Lung (tissue), 16 donors: ENCODE results near the gene EBI3. TPM values are rescaled to one million over a fixed set of nuclear protein-coding genes. Genes with fewer than 3 reads are reported as not detected.

Experiments
- ATAC-seq: fragments of 200-7000 bp; cut with Tn5 transposase; one replicate; pipeline ENCODE4 v1.9.1; 2020; ENCODE audit warnings: moderate number of reproducible peaks; ENCODE audit not compliant: insufficient read depth, low FRiP score
- DNase-seq, 3 donors: peaks; one replicate each; pipeline ENCODE4 v3.0.0-alpha.2; 2013 to 2017
- H3K27ac ChIP-seq, 2 donors: one replicate each; pipeline ENCODE4 v1.5.1; 2013; ENCODE audit warnings: mild to moderate bottlenecking in 2 of 2, moderate library complexity in 2 of 2, control low read depth in 1 of 2, inconsistent platforms in 1 of 2, low read depth in 1 of 2, low read length in 1 of 2
- H3K27me3 ChIP-seq, 3 donors: one replicate each; pipeline ENCODE4 v1.5.1; 2013; ENCODE audit warnings: low read length in 2 of 3; ENCODE audit not compliant: control insufficient read depth in 3 of 3, insufficient read depth in 3 of 3
- H3K36me3 ChIP-seq, 4 donors: one replicate each; pipeline ENCODE4 v1.5.1; 2013; ENCODE audit warnings: low read length in 4 of 4, mild to moderate bottlenecking in 1 of 4, moderate library complexity in 1 of 4; ENCODE audit not compliant: control insufficient read depth in 4 of 4, insufficient read depth in 4 of 4
- H3K4me1 ChIP-seq, 5 donors: one replicate each; pipeline ENCODE4 v1.5.1; 2013; ENCODE audit warnings: low read length in 5 of 5, mild to moderate bottlenecking in 2 of 5, moderate library complexity in 1 of 5; ENCODE audit not compliant: control insufficient read depth in 5 of 5, insufficient read depth in 5 of 5
- H3K4me3 ChIP-seq: one replicate; pipeline ENCODE4 v1.5.1; 2013; ENCODE audit warnings: mild to moderate bottlenecking, control low read depth, moderate library complexity
- H3K9ac ChIP-seq, 2 donors: one replicate each; pipeline ENCODE4 v1.5.1; 2013; ENCODE audit warnings: low read length in 2 of 2, control low read depth in 1 of 2; ENCODE audit not compliant: insufficient read depth in 1 of 2
- H3K9me3 ChIP-seq, 4 donors: one replicate each; pipeline ENCODE4 v1.5.1; 2013; ENCODE audit warnings: low read length in 3 of 4, mild to moderate bottlenecking in 1 of 4, moderate library complexity in 1 of 4; ENCODE audit not compliant: control insufficient read depth in 4 of 4, insufficient read depth in 3 of 4
- WGBS, 2 donors: extraction: QIAGEN DNeasy Blood & Tissue Kit; methylation state at CpG; one replicate each; pipeline ENCODE4 v1.1.7; 2013; 5-methylcytosine and 5-hydroxymethylcytosine counted together
- long read RNA-seq, 5 donors: transcript quantifications; one replicate each; lab custom pipeline, GENCODE V29; 2026
- polyA plus RNA-seq, 2 donors: library from polyadenylated mRNA; stranded (reverse); fragments of 200-250 nt; gene quantifications; one replicate each; pipeline ENCODE4 v1.2.1, GENCODE V29; 2013
- total RNA-seq, 2 donors: library from RNA; depleted of rRNA in 1 of 2; stranded (reverse); fragments of >200 nt in 1 of 2; gene quantifications; one replicate each; pipeline ENCODE4 v1.2.1, GENCODE V29; 2014 to 2021
- TF ChIP-seq, protein P1 (sequence below): IDR thresholded peaks from 2 replicates; pipeline ENCODE4 v1.5.1; 2012; ENCODE audit warnings: mild to moderate bottlenecking; ENCODE audit errors: control extremely low read depth, extremely low read depth
- donor health status: control.
- donor health status: control.
- donor health status: Bipolar disorder and iron deficiency.
- donor health status: healthy.
- donor health status: DM: yes; HTN: yes; CAD: no.

Gene EBI3
- total RNA-seq, result 1 to 10 TPM; 4.1 to 5.9 TPM
- polyA plus RNA-seq, result 10 to 100 TPM in 1 of 2 donors, 1 to 10 TPM in 1; 6.9 to 92.7 TPM
- long read RNA-seq, donor 1, result 0 reads
- long read RNA-seq, donor 2, result 0 reads
- long read RNA-seq, donor 3, result 0 reads
- long read RNA-seq, donor 4, result 0 reads
- long read RNA-seq, donor 5, result 0 reads

DNA sequence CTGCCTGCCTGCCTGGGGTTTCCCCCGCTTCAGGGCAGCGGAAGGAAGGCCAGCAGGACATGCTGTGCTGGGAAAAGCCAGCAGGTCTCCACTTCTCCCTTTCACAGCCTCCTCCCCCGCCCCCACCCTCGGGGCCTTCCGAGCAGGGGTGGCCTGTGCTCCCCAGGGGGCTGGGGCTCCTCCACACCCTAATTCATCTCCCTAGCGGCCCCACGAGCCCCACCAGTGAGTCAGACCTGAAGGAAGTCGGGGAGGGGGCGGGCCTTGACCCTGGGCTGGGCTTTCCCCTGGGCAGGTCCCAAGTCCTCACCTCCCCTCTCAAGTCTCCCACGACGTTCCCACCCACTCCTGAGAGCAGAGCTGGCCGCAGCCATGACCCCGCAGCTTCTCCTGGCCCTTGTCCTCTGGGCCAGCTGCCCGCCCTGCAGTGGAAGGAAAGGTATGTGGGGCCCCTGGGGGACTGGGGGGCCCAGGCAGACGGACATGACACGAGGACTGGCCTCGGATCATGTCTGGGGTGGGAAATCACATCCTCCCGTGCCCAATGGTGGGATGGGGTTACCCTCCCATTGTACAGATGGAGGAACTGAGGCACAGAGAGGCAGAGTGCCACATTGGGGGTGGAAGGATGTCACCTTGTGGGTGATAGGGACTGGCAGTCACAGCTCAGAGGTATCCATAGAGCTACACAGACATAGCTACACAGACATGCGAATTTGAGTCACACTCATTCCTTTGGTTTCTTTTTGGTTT, at the start of gene EBI3:
Gene EBI3, plus strand, starts transcription at position 345 of the 753 bp plus-strand sequence. Its CDS starts 28 bp downstream, at position 373.
- TF ChIP-seq, protein P1, sequence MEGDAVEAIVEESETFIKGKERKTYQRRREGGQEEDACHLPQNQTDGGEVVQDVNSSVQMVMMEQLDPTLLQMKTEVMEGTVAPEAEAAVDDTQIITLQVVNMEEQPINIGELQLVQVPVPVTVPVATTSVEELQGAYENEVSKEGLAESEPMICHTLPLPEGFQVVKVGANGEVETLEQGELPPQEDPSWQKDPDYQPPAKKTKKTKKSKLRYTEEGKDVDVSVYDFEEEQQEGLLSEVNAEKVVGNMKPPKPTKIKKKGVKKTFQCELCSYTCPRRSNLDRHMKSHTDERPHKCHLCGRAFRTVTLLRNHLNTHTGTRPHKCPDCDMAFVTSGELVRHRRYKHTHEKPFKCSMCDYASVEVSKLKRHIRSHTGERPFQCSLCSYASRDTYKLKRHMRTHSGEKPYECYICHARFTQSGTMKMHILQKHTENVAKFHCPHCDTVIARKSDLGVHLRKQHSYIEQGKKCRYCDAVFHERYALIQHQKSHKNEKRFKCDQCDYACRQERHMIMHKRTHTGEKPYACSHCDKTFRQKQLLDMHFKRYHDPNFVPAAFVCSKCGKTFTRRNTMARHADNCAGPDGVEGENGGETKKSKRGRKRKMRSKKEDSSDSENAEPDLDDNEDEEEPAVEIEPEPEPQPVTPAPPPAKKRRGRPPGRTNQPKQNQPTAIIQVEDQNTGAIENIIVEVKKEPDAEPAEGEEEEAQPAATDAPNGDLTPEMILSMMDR, result no peak
- peaks cover 0 to 2% (median 0%) of the 10 kb centered on the region in 4 donors for H3K9me3 ChIP-seq
- ATAC-seq (no peak), DNase-seq (peak in 1 of 3 donors; percentile 7)
- H3K36me3 ChIP-seq, result no peaks in the 10 kb centered on the region
- peaks cover 0 to 5% (median 0%) of the 10 kb centered on the region in 5 donors for H3K4me1 ChIP-seq
- no peak within 1 kb of the TSS for H3K9ac ChIP-seq
- no peak within 1 kb of the TSS for H3K4me3 ChIP-seq
- 13 to 20% methylated on average over 18 to 19 of the region's 19 CpGs for WGBS, 2 donors
- peaks cover 0 to 18% (median 17%) of the 10 kb centered on the region in 3 donors for H3K27me3 ChIP-seq
- H3K27ac ChIP-seq, result no peak within 1 kb of the TSS

DNA sequence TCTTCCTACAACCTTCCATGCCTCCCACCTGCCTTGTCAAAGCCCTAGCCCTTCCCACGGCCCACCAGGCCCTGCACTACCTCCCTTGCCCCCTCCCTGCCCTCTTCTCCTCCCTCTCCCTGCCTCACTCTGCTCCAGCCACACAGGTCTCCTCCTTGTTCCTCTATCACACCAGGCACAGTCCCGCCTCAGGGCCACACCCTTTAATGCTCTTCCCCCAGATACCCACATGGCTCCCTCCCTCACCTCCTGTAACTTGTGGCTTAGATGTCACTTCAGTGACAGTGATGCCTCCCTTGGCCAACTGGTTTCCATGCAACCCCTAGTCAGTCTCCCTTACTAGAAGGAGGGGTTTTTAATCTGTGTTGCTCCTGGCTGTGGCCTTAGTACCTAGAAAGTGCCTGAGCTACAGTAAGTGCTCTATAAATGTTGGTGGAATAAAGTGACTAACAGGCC, 48.2 kb upstream of the EBI3 start:
- Histone ChIP-seq H3K4me1 (peaks cover 0 to 13% (median 3%) of the 10 kb centered on the region in 5 donors), H3K4me3 (no peak overlapping the region), H3K9ac (no peak overlapping the region), H3K27me3 (peaks cover 0 to 8% (median 0%) of the 10 kb centered on the region in 3 donors), H3K27ac (no peak overlapping the region), H3K36me3 (peaks cover 3 to 21% (median 5%) of the 10 kb centered on the region in 4 donors), H3K9me3 (no peaks in the 10 kb centered on the region)
- ATAC-seq (no peak), DNase-seq (no peak)
- TF ChIP-seq, protein P1, result no peak
- WGBS, 2 donors, result 55 to 71% methylated on average over 2 of the region's 2 CpGs

DNA sequence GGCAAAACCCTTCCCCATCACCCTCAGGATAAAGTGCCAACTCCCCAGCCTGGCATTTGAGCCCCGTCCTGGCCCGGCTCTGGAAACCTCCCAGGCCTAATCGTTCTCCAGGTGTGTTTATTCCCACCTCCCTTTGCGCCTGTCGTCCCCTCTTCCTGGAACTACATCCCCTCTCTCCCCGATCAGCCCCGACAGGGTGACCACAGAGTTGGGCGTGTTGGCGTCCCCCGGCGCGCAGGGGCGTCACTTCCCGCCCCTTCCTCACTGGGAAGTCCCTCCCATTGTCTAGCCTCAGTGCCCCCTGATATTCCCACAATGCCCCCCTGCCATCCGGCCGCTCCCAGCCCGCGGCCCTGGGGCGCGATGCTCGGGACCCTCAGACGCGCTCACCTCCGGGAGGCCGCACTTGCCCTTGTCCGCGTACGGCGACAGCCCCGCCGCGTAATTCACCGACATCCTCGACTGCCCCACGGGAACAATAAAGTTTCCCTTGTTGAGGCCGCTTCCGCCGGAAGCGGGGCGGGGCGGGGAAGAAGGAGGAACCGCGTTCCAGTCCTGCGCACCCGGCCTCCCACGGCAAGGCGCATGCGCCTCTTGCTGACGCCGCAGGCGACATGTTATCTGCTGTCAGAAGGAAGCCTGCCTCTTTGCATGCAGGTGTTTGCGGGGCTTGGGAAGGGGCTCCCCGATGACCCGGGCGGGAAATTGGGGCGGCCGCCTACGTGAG, 47.1 kb upstream of the EBI3 start, which contains the start of the genes ANKRD24 and SIRT6:
Gene ANKRD24, plus strand, starts transcription at position 606 of the 727 bp plus-strand sequence. CDS start 3,737 bp downstream, outside the sequence.
Gene SIRT6, minus strand, starts transcription at position 480 of the 727 bp plus-strand sequence. Its CDS starts 24 bp downstream, at position 456.
- DNase-seq (peak; percentile 95 to 98 (median 95)), ATAC-seq (peak; percentile 89)
- H3K27me3 ChIP-seq, result peaks cover 0 to 8% (median 0%) of the 10 kb centered on the region in 3 donors
- H3K4me3 ChIP-seq, result peak within 1 kb of the TSS; percentile 88
- WGBS, 2 donors, result 0% methylated on average over 58 of the region's 58 CpGs
- no peaks in the 10 kb centered on the region for H3K9me3 ChIP-seq
- peak within 1 kb of the TSS; percentile 80 to 90 for H3K27ac ChIP-seq
- peaks cover 0 to 12% (median 4%) of the 10 kb centered on the region in 4 donors for H3K36me3 ChIP-seq
- TF ChIP-seq, protein P1, result no peak
- peaks cover 0 to 13% (median 3%) of the 10 kb centered on the region in 5 donors for H3K4me1 ChIP-seq
- H3K9ac ChIP-seq, result peak within 1 kb of the TSS; percentile 88 to 94
